Upper lobe of left lung (tissue), 6 donors: Measurements from ENCODE around the gene ASB4. TPM values are rescaled to one million over a fixed set of nuclear protein-coding genes. Genes with fewer than 3 reads are reported as not detected.

Experiments
- ATAC-seq, 2 donors: fragments of 200-7000 bp; cut with Tn5 transposase; one replicate each; pipeline ENCODE4 v1.9.1; 2022; ENCODE audit warnings: mild to moderate bottlenecking in 2 of 2, moderate library complexity in 2 of 2; ENCODE audit not compliant: low FRiP score in 2 of 2
- DNase-seq, 2 donors: peaks; one replicate each; pipeline ENCODE4 v3.0.0-alpha.2; 2019 to 2020
- H3K27ac ChIP-seq, 4 donors: fragments of 200-600 bp; sonication (generic); one replicate each; pipeline ENCODE4 v1.5.1; 2016 to 2019
- H3K27me3 ChIP-seq, 4 donors: fragments of 200-600 bp; sonication (generic); one replicate each; pipeline ENCODE4 v1.5.1; 2017 to 2019
- H3K36me3 ChIP-seq, 4 donors: fragments of 200-600 bp; sonication (generic); one replicate each; pipeline ENCODE4 v1.5.1; 2016 to 2019
- H3K4me1 ChIP-seq, 4 donors: fragments of 200-600 bp; sonication (generic); one replicate each; pipeline ENCODE4 v1.5.1; 2018 to 2019
- H3K4me3 ChIP-seq, 4 donors: fragments of 200-600 bp; sonication (generic); one replicate each; pipeline ENCODE4 v1.5.1; 2017 to 2019; ENCODE audit warnings: mild to moderate bottlenecking in 2 of 4, moderate library complexity in 1 of 4
- H3K9me3 ChIP-seq, 4 donors: fragments of 200-600 bp; sonication (generic); one replicate each; pipeline ENCODE4 v1.5.1; 2018 to 2019
- EP300 ChIP-seq, 4 donors: sonication (generic); formaldehyde crosslinking; IDR thresholded peaks; one replicate each; pipeline ENCODE4 v1.5.1; 2017; ENCODE audit warnings: antibody characterized with exemption in 4 of 4, control low read depth in 2 of 4
- POLR2A ChIP-seq, 4 donors: fragments of 450-650 bp; IDR thresholded peaks; one replicate each; pipeline ENCODE4 v1.5.1; 2016 to 2017; ENCODE audit warnings: antibody characterized with exemption in 4 of 4, mild to moderate bottlenecking in 2 of 4
- POLR2AphosphoS5 ChIP-seq, 2 donors: sonication (generic); formaldehyde crosslinking; IDR thresholded peaks; one replicate each; pipeline ENCODE4 v1.5.1; 2017; ENCODE audit warnings: antibody characterized with exemption in 2 of 2
- WGBS, 2 donors: methylation state at CpG; one replicate each; pipeline ENCODE4 v1.1.5; 2017 to 2018; 5-methylcytosine and 5-hydroxymethylcytosine counted together
- total RNA-seq, 6 donors: library from RNA; depleted of rRNA in 4 of 6; stranded (reverse); fragments of >200 nt in 4 of 6; gene quantifications; one replicate each; pipeline versions ENCODE4 v1.1.0 to v1.2.1, GENCODE V29; 2016 to 2021
- TF ChIP-seq, protein P1 (sequence below), 6 experiments: fragments of 450-650 bp in 4 of 6; fragments of 200-600 bp in 2 of 6; sonication (generic) in 2 of 6; IDR thresholded peaks; one replicate each; pipeline ENCODE4 v1.5.1; 2016 to 2019; ENCODE audit warnings: antibody characterized with exemption in 6 of 6
- donor health status: DM: no; HTN: no; CAD: no; lungs with moderate emphysema.
- donor health status: DM: no; HTN: yes; CAD: no; lungs with severe emphysema.

Gene ASB4
- total RNA-seq, 6 donors from 2014 or later = 0.20 to 2.4 (median 1.0) TPM; not detected in 1

DNA sequence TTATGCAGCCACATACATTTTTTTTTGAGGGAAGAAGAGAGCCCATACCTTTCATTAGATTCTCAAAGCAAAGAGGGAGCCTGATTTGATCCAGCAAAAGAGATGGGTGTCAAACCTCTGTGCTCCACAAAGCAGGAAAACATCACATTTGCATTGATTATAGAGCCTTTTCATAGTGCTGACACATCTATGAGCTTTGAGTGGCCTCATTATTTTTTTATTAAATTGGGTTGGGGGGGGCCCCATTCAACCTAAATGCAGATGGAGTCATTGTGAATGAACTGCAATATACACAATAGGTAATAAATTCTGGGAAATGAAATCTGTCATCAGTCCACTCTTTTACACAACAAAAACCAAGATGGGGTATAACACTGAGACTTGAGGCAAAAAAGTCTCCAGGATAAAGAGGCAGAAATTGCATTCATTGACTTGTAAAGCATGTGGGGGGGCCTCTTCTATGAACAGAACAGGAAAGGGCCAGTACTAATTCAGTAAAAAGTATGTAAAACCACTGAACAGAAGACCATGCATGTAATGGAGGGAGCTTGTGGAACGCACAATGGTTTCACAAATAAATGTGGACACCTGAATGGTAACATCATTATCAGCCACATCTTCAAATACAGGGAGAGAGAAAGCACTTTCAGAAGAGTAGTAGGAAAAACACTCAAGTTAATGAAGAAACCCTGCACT lies 17.7 kb upstream of the ASB4 start:
- WGBS, 2 donors = 100% methylated on average over 1 of the region's 1 CpG
- no peak for DNase-seq
- Histone ChIP-seq H3K9me3 (no peaks in the 10 kb centered on the region), H3K27me3 (no peaks in the 10 kb centered on the region), H3K4me3 (no peak overlapping the region), H3K4me1 (peaks cover 0 to 13% (median 2%) of the 10 kb centered on the region in 4 donors), H3K36me3 (no peaks in the 10 kb centered on the region), H3K27ac (no peak overlapping the region)
- no peak for ATAC-seq
- TF ChIP-seq EP300 (IDR thresholded peaks at IDR 0.05) = no peak
- TF ChIP-seq, protein P1, sequence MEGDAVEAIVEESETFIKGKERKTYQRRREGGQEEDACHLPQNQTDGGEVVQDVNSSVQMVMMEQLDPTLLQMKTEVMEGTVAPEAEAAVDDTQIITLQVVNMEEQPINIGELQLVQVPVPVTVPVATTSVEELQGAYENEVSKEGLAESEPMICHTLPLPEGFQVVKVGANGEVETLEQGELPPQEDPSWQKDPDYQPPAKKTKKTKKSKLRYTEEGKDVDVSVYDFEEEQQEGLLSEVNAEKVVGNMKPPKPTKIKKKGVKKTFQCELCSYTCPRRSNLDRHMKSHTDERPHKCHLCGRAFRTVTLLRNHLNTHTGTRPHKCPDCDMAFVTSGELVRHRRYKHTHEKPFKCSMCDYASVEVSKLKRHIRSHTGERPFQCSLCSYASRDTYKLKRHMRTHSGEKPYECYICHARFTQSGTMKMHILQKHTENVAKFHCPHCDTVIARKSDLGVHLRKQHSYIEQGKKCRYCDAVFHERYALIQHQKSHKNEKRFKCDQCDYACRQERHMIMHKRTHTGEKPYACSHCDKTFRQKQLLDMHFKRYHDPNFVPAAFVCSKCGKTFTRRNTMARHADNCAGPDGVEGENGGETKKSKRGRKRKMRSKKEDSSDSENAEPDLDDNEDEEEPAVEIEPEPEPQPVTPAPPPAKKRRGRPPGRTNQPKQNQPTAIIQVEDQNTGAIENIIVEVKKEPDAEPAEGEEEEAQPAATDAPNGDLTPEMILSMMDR (IDR thresholded peaks at IDR 0.05) = no peak
- no peak for TF ChIP-seq POLR2AphosphoS5 (IDR thresholded peaks at IDR 0.05)
- TF ChIP-seq POLR2A (IDR thresholded peaks at IDR 0.05) = no peak

DNA sequence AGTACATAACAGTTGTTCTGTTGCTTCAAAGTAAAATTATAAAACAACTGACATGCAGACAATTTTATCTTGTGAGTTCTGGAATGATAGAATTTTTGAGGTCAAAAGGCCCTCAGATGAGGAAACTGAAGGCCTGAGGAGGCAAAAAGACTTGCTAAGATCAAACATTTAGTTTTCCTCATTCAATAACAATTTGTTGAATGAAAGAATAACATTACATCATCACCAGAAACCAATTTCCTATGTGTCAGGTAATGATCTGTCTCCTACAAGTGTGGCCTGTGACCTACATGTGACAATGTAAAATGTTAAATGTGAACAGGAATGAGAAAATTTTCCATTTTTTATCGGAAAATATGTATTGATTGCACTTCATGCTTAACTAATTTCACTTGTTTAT lies 16.6 kb upstream of the ASB4 start:
- H3K4me1 ChIP-seq = peaks cover 0 to 13% (median 2%) of the 10 kb centered on the region in 4 donors
- no peak overlapping the region for H3K4me3 ChIP-seq
- 86 to 88% methylated on average over 1 of the region's 1 CpG for WGBS, 2 donors
- no peaks in the 10 kb centered on the region for H3K9me3 ChIP-seq
- ATAC-seq (no peak), DNase-seq (no peak)
- no peaks in the 10 kb centered on the region for H3K36me3 ChIP-seq
- H3K27ac ChIP-seq = no peak overlapping the region
- no peak for TF ChIP-seq EP300 (IDR thresholded peaks at IDR 0.05)
- no peak for TF ChIP-seq POLR2AphosphoS5 (IDR thresholded peaks at IDR 0.05)
- no peak for TF ChIP-seq POLR2A (IDR thresholded peaks at IDR 0.05)
- TF ChIP-seq, protein P1 (IDR thresholded peaks at IDR 0.05) = no peak
- H3K27me3 ChIP-seq = no peaks in the 10 kb centered on the region

DNA sequence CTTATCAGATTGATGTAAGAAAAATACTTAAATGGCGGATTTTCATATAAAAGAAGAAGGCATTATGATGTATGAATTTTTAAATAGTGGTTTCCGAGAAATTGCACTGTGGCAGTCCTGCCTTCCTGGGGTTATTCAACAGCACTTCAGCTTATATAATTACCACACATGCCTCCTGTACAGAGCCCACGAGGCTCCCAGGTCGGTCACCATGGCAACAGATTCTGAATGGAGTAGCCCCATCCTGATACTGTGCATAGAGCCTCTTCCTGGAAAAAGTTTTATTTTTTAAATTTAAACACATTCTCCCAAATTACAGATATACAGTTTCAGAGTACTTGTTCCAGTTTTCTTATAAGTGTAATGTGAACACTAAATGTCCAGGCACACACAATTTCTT lies 15.9 kb upstream of the ASB4 start:
- Histone ChIP-seq H3K4me3 (no peak overlapping the region), H3K36me3 (no peaks in the 10 kb centered on the region), H3K4me1 (peaks cover 0 to 13% (median 2%) of the 10 kb centered on the region in 4 donors), H3K9me3 (no peaks in the 10 kb centered on the region), H3K27me3 (no peaks in the 10 kb centered on the region), H3K27ac (no peak overlapping the region)
- TF ChIP-seq POLR2AphosphoS5 (IDR thresholded peaks at IDR 0.05) (no peak), POLR2A (IDR thresholded peaks at IDR 0.05) (no peak), EP300 (IDR thresholded peaks at IDR 0.05) (no peak)
- TF ChIP-seq, protein P1 (IDR thresholded peaks at IDR 0.05) = no peak
- 70 to 79% methylated on average over 4 of the region's 4 CpGs for WGBS, 2 donors
- ATAC-seq (no peak), DNase-seq (no peak)

- 13 to 14% methylated on average over 3 of the region's 3 CpGs for WGBS, 2 donors
- ATAC-seq (peak in 1 of 2 donors; percentile 48), DNase-seq (peak in 1 of 2 donors; percentile 31)
- Histone ChIP-seq H3K27me3 (no peaks in the 10 kb centered on the region), H3K36me3 (no peaks in the 10 kb centered on the region), H3K27ac (no peak overlapping the region), H3K4me1 (peaks cover 0 to 13% (median 2%) of the 10 kb centered on the region in 4 donors), H3K9me3 (no peaks in the 10 kb centered on the region), H3K4me3 (no peak overlapping the region)
- TF ChIP-seq POLR2A (IDR thresholded peaks at IDR 0.05) (no peak), EP300 (IDR thresholded peaks at IDR 0.05) (no peak), POLR2AphosphoS5 (IDR thresholded peaks at IDR 0.05) (no peak)
- TF ChIP-seq, protein P1 (IDR thresholded peaks at IDR 0.05) = no peak
These were observed 15.3 kb upstream of the ASB4 start for GRCh38 chr7:95470452-95470851.

DNA sequence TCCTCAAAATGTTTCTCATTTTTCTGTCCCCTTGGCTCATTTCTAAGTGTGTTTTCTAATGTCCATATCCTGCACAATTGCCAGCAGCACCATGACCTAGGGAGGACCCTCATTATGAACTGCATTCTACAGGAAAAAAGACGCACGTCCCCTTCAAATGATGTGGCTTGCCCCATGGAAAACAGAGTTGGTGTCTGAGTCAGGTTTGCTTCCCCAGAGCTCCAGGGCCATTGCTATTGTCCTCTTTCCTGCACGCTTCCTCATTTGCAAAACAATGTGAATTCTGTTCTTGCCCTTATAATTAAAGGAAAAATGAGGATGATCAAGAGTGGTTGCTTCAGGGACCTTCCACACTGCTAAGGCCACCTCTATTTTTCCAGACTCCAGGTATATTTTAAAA lies 14.7 kb upstream of the ASB4 start:
- WGBS, 2 donors = 87 to 96% methylated on average over 3 of the region's 3 CpGs
- H3K4me3 ChIP-seq = no peak overlapping the region
- no peak overlapping the region for H3K27ac ChIP-seq
- H3K27me3 ChIP-seq = no peaks in the 10 kb centered on the region
- TF ChIP-seq, protein P1 (IDR thresholded peaks at IDR 0.05) = no peak
- no peak for TF ChIP-seq POLR2A (IDR thresholded peaks at IDR 0.05)
- TF ChIP-seq EP300 (IDR thresholded peaks at IDR 0.05) = no peak
- no peak for TF ChIP-seq POLR2AphosphoS5 (IDR thresholded peaks at IDR 0.05)
- DNase-seq = no peak
- peaks cover 0 to 13% (median 3%) of the 10 kb centered on the region in 4 donors for H3K4me1 ChIP-seq
- ATAC-seq = no peak
- no peaks in the 10 kb centered on the region for H3K9me3 ChIP-seq
- H3K36me3 ChIP-seq = no peaks in the 10 kb centered on the region
